ENCODE data around the gene ADAMTS2. TPM values are rescaled to one million over a fixed set of nuclear protein-coding genes. Genes with fewer than 3 reads are reported as not detected.

The ADAMTS2 gene
- total and polyA plus RNA-seq, 2 experiments from 2014 or later, result 1.6 to 8.1 TPM

DNA sequence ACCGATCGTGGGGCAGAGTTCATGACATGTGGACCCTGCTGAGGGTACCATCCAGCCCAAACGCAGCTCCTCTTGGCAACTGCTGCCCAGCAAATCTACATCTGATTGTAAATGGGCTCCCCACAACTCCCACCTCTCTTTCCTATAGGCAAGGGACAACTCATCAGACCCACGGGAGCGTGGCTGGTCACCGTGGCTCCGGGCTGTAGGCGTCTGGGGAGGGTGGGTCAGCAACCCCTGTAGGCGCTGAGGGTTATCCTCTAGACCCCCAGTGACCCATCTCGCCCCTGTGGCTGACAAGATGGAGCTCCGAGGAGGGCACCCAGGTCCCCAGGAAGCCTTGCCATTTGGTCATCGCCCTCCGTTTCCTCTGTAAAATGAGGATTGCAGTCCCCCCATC lies 162.7 kb downstream of the ADAMTS2 start (continued):
- TF ChIP-seq, protein P1, sequence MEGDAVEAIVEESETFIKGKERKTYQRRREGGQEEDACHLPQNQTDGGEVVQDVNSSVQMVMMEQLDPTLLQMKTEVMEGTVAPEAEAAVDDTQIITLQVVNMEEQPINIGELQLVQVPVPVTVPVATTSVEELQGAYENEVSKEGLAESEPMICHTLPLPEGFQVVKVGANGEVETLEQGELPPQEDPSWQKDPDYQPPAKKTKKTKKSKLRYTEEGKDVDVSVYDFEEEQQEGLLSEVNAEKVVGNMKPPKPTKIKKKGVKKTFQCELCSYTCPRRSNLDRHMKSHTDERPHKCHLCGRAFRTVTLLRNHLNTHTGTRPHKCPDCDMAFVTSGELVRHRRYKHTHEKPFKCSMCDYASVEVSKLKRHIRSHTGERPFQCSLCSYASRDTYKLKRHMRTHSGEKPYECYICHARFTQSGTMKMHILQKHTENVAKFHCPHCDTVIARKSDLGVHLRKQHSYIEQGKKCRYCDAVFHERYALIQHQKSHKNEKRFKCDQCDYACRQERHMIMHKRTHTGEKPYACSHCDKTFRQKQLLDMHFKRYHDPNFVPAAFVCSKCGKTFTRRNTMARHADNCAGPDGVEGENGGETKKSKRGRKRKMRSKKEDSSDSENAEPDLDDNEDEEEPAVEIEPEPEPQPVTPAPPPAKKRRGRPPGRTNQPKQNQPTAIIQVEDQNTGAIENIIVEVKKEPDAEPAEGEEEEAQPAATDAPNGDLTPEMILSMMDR (conservative IDR thresholded peaks at IDR 0.05; ENCODE audit: low read depth in 2 of 2), result no peak

DNA sequence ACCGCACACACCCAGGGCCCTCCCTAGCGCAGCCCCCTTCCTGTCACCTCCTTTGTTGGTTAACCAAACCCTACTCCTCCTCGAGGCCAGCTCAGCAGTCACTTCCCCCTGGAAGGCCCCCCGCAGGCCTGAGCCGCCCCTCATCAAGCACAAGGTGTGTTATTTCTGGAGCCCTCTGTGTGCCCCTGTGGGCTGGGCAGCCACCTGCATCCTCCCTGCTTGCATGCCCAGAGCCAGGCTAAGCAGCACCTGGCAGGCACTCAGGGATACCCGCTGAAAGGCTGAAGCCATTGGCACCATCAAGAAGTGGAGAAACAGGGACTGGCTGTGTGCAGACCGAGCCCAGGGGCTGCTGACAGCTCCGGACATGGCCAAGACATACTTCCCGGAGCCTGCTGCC lies 163.3 kb downstream of the ADAMTS2 start:
- Mint-ChIP-seq H3K9me3 (no peaks in the 10 kb centered on the region; the same call in 2 of the 3 replicates), H3K4me1 (peaks cover 30% of the 10 kb centered on the region), H3K36me3 (ENCODE audit: low read depth) (no peaks in the 10 kb centered on the region), H3K4me3 (no peak overlapping the region), H3K27me3 (ENCODE audit: insufficient read depth, low read depth, poor library complexity) (peaks cover 10% of the 10 kb centered on the region), H3K27ac (peak overlapping the region; percentile 74)
- H3K27me3 ChIP-seq (ENCODE audit: insufficient read depth), result no peaks in the 10 kb centered on the region
- no peaks in the 10 kb centered on the region for H3F3A ChIP-seq (replicated peaks; ENCODE audit: low read depth)
- H3K79me2 ChIP-seq (replicated peaks; ENCODE audit: insufficient read depth), result no peaks in the 10 kb centered on the region
- H2AFZ ChIP-seq, result no peak overlapping the region
- H4K20me1 ChIP-seq (replicated peaks; ENCODE audit: insufficient read depth), result no peaks in the 10 kb centered on the region
- TF ChIP-seq, protein P2, sequence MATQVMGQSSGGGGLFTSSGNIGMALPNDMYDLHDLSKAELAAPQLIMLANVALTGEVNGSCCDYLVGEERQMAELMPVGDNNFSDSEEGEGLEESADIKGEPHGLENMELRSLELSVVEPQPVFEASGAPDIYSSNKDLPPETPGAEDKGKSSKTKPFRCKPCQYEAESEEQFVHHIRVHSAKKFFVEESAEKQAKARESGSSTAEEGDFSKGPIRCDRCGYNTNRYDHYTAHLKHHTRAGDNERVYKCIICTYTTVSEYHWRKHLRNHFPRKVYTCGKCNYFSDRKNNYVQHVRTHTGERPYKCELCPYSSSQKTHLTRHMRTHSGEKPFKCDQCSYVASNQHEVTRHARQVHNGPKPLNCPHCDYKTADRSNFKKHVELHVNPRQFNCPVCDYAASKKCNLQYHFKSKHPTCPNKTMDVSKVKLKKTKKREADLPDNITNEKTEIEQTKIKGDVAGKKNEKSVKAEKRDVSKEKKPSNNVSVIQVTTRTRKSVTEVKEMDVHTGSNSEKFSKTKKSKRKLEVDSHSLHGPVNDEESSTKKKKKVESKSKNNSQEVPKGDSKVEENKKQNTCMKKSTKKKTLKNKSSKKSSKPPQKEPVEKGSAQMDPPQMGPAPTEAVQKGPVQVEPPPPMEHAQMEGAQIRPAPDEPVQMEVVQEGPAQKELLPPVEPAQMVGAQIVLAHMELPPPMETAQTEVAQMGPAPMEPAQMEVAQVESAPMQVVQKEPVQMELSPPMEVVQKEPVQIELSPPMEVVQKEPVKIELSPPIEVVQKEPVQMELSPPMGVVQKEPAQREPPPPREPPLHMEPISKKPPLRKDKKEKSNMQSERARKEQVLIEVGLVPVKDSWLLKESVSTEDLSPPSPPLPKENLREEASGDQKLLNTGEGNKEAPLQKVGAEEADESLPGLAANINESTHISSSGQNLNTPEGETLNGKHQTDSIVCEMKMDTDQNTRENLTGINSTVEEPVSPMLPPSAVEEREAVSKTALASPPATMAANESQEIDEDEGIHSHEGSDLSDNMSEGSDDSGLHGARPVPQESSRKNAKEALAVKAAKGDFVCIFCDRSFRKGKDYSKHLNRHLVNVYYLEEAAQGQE (IDR thresholded peaks at IDR 0.05; ENCODE audit: unreplicated experiment), result no peak
- TF ChIP-seq EZH2 (IDR thresholded peaks at IDR 0.05; ENCODE audit: low read depth, unreplicated experiment) (no peak), STAT1 (IDR thresholded peaks at IDR 0.05; ENCODE audit: unreplicated experiment) (no peak), ZNF114 (CRISPR knock-in tag; IDR thresholded peaks at IDR 0.05) (no peak)
- TF ChIP-seq, protein P3, sequence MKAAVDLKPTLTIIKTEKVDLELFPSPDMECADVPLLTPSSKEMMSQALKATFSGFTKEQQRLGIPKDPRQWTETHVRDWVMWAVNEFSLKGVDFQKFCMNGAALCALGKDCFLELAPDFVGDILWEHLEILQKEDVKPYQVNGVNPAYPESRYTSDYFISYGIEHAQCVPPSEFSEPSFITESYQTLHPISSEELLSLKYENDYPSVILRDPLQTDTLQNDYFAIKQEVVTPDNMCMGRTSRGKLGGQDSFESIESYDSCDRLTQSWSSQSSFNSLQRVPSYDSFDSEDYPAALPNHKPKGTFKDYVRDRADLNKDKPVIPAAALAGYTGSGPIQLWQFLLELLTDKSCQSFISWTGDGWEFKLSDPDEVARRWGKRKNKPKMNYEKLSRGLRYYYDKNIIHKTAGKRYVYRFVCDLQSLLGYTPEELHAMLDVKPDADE (IDR thresholded peaks at IDR 0.05), result no peak
- H3K4me1 ChIP-seq (ENCODE audit: insufficient read depth), result peaks cover 2% of the 10 kb centered on the region; the same call in 1 of the 2 replicates
- no peak overlapping the region for H3K27ac ChIP-seq (ENCODE audit: low read depth)
- ATAC-seq, result no peak
- no peaks in the 10 kb centered on the region for H3K9me2 ChIP-seq (ENCODE audit: insufficient read depth)
- DNase-seq (ENCODE audit: low spot score), result no peak
- no peaks in the 10 kb centered on the region for H3K36me3 ChIP-seq (ENCODE audit: insufficient read depth)
- no peak overlapping the region for H3K4me2 ChIP-seq
- no peak overlapping the region for H3K4me3 ChIP-seq

Measured in GM23338 (cell line).